HG02610 (cell line): ENCODE data around the gene JMJD6.
"Not testable (repeated sequence)": the region's sequence is repeated elsewhere in the genome, so short reads cannot be mapped to it uniquely, and the experiment has no call there.

Experiments
- ATAC-seq: cut with Tn5 transposase; IDR thresholded peaks from one replicate; pipeline ENCODE4 v1.9.1; 2021; ENCODE audit warnings: mild to moderate bottlenecking, moderate library complexity; ENCODE audit not compliant: unreplicated experiment

The JMJD6 gene

DNA sequence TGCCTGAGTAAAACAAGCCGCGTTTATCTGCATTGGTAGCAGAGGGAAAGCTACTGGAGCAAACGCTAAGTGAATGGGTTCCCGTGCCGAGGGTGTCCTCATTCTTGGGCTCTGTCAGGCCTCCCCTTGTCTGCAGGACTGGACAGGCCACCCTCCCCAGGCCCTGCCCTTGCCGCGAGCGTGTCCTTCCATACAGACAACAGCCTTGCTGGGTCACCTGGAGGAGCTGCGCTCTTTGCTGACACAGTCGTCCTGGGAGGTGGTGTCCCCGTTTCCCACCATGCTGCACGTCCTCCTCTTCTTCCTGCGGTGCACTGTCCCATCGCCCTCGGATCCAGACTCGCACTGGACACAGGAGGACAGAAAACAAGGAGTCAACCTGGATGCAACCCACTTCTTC, 7.9 kb downstream of the JMJD6 start:
- ATAC-seq = no peak

DNA sequence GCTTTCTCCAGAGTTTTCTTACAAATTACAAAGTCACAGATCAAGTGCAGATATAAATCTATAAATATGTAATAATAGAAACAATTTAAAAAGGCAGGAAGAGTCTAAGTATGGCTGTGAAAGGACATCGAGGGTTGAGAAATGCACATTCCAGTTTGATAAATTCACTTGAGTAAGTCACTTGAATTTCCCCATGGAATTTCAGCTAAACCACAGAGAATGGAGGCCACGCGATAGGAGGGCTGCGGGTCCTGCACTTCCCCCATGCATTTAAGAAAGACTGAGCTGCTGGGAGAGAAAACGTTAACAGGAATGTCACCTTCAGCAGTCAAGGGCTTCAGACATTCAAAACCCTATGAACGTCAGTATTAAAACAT, 9.6 kb downstream of the JMJD6 start:
- ATAC-seq = no peak

DNA sequence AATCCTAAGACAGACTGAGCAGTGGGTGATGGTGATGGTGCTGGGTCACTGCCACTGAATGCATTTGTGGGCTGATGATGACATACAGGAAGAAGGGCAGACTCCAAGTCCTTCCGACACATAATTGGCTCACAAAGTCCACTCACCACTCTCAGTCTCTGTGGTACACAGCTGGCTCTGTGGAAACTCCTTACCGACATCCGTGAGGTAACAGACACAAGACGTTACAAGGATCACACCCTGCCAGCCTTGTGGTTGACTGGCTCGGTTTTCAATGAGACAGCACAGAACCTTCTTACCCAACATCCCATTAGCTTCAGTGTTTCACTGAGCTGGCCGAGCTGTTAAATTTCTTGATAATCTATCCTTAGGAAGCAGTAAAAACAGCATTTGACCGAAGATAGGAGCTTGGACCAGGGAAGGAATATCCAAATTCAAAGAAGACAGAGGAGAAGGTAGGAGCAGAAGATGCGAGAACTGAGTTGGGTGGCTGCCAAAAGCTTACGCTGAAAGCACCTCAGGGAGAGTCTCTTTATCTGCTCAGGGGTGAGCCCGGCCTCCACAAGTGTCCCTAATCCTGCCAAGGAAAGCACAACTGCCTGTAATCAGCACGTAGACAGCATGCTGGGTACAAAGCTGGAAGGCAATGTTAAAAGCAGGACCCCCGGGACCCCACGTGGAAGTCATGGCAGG, 10.1 kb downstream of the JMJD6 start:
- no peak for ATAC-seq

DNA sequence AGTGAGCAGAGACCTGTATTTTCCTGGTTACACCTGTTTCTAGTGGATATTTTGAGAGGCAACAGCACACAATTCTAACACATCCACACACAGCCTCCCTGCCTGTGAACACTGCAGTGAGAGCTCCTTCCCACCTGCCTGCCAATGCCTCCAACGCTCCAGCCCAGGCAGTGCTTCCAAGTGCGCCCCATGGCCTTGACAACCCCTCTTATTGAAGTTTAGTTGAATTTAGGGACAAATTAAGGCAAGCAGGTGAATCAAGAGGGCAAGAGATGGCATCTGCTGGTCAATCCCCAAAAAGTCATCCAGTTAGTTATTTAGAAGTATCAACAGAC, 10.9 kb downstream of the JMJD6 start:
- no peak for ATAC-seq

DNA sequence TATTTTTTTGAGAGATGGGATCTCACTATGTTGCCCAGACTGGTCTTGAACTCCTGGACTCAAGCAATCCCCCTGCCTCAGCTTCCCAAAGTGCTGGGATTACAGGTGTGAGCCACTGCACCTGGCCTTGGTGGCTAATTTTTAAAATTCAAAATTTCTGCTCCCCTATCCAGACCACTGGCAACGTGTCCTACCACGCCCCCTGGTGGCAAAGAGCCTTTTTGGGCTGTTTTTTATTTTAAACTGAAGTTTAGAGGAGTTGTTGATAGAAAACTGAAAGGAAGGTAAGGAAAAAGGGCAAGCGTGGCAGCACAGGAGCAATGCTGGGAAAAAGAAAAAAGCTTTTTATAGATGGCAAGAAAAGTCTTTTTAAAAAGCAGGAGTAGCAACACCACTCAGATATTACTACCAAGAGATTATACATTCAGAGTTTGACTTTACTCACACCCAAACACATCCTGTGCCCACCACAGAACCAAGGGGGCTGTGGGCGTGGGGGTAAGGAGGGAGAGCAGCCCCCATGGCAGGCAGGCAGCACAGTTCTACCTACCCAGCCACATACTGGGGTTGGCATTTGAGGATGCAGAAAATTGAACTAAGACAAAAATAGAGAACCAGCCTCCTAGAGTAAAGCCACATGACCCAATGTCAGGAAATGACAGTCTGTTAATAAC, 11.4 kb downstream of the JMJD6 start:
- no peak for ATAC-seq

DNA sequence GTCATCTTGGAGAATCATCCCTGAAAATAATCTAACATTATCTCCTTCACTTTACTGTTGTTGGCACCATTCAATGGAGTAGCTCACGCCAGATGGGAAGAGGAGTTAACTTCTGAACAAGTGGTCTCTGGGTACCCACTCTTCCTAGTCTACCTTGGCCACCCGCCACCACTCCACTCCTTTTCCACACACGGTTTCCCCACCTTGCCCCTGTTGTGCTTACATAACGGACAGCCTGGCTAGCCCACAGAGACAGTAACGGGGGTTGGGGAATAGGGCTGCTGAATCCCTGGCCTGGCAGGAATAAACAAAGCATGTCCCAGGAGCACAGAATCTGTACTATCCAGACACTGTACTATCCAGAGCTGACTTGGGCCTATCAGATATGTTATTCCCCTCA, 12.1 kb downstream of the JMJD6 start:
- ATAC-seq = no peak

DNA sequence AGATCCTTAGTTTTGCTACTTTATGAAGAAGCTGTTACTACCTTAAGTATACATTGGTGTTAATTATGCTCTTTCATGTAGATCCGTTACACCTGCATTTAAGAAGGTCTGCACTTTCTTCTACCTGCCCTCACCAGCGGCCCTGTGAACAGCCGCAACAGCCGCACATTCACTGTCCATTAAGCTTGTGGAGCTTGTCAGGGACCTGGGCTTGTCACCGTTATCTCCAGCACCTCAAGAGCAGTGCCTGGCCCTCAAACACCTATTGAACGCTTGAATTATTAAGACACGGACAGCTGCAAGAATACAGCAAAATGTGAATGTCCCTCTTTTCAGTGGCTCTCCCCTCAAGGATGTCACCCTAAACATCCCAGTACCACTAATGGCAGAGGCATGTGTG, 12.6 kb downstream of the JMJD6 start:
- ATAC-seq = no peak

DNA sequence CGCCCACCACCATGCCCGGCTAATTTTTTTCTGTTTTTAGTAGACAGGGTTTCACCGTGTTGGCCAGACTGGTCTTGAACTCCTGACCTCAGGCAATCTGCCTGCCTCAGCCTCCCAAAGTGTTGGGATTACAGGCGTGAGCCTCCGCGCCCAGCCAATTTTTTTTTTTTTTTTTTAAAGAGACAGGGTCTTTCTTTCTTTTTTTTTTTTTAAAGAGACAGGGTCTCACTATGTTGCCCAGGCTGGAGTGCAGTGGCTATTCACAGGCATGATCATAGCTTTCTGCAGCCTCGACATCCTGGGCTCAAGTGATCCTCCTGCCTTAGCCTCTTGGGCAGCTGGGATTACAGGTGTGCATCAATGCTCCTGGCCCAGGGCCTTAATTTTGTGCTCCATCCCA, 14.1 kb downstream of the JMJD6 start:
- not testable (repeated sequence) for ATAC-seq

DNA sequence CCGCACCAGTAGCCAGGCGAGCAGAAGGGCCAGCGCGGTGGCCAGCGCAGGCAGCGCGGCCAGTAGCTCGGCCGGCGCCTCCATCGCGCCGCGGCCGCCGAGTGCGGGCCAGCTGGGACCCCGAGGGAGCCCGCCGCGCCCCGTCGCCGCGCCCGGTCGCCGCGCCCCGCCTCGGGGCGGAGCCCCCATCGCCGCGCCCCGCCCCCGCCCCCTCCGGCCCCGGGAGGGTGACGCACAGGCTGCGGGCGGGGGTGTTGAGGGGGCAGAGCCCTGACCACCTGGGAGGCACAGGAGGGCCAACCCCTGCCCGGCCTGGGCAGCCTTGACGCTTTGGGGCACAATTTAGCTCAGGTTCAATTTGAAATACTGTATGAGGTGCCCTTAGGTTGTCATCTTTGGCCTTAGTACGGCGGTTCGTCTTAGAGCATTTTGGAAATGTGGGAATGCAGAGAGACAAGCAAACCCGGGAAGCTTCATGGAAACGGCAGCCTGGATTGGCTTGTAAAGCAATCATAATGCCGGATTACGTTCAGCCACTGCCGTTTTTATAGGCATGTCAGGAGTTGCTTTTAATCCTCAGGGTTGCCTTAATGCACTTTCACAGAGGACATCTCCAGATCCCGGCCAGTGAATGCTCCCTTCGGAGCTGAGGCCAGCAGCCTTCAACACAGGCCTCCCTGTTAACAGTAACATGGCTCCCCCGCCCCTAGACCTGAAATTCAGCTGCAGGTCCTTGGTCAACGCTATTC, 15.4 kb downstream of the JMJD6 start, which contains the start of gene MXRA7:
TSS of gene MXRA7 (minus strand) at position 103 of the 749 bp plus-strand sequence. CDS start at position 84, 19 bp downstream.
- ATAC-seq = peak; percentile 48

DNA sequence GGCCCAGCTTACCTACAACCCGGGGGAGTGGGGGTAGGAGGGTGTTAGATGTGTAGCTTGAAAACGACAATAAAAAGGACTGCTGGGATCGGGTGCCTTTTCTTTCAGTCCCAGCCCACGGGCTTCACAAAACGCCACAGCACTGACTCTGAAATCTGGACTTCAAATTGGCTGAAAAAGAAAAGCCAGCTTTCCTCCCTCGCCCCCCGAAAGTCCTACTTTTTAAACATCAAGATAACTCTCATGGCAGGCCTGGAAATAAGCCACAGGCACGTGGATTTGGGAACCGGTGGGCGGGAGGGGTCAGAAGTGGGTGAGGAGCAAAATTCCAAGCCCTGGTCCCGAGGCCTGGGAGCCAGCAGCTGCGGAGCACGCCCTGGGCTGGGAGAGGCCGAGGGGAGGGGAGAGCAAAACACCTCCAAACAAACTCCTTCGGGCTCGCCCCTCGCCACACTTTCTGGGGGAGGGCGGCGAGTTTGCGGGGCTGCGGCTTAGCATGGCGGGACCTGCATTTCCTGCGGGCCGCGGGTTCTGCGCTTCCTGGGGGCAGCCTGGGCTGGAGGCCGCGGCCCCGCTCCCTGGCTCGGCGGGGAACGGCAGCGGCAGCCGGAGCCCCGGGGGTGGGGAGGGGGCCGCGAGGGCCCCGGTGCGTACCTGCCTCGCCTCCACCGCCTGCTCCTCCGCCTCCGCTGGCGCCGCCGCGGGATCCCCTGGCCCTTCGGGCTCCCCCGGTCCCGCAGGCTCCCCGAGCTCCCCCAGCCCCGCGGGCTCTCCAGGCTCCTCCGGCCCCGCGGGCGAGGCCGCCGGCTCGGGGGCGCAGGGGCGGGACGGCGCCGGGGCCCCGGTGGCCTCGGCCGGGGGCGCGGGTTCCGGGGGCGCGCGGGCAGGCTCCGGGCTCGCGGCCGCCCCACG, 16.2 kb downstream of the JMJD6 start:
- ATAC-seq = peak; percentile 27

DNA sequence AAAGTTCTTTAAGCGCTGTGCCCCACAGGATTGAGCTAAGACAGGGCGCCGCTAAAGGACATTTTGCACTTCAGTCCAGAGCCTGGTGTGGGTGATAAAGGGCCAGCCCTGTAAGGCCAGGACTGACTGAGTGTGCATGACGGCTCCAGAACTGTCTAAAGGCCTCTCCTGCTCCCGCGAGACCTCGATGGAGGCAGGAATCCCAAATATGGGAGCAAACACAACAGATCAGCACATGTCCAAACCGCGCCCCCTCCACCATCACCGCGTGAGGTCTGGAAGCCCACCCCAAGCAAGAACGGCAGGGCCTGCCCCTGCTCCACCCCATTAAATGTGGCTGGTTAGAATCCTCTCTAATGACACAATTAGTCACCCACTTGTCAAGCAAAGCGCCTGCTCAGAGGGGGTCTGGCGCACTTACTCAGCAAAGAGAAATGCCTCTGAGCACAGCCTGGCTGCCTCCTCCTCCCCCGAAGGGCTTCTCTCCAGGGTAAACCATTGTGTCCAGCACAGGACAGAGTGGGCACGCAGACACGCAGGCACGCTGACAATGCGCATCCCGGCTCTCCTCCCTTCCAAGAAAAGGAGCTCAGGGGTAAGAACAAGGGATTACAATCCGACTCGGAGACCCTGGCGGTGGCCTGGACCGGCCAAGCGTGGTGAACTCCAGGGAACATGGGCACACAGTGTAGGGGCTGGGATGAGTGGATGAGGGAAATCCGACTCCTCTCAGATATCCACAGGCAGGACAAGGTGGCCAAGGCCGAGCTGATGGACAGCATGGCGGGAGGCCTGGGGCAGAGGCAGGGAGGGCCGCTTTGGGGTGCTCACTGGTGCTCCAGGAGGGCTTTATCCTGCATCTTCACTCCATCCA, 17.1 kb downstream of the JMJD6 start:
- ATAC-seq = no peak

DNA sequence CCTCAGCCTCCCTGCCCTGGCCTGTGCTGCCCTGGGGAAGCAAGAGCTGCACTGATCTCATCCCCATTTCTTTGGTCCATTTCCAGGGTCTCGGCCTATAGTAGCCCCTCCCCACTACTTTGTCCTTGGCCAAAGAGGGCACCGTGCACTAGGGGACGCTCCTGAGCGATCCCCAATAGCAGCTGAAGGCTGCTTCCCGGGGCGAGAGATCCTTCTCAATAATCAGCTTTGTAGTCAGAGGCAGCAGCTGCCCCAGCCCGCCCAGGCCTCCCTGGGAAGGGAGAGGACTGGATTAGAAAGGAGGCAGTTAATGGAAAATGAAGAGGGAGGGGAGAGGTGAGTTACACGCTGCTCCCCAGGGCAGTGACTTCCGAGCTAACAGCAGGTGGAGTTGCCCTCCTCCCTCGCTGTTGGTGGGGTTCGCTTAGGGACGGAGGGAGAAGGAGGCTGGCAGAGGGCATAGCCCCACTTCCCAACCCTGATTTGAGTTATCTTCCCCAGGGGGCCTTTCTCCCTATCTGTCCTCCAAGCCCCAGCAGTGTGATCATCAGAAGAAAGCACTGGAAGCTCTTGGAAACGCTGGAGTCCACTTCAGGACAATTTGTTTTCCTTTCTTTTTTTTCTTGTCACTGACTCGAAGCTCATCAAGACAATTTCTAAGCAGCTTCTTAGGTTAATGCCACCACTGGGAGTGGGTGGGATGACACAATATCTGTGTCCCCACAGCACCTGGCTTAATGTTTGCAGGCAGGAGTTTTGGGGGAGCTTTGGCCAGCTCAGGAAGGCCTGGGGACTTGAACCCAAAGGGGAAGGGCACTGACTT, 18.2 kb downstream of the JMJD6 start:
- ATAC-seq = no peak

DNA sequence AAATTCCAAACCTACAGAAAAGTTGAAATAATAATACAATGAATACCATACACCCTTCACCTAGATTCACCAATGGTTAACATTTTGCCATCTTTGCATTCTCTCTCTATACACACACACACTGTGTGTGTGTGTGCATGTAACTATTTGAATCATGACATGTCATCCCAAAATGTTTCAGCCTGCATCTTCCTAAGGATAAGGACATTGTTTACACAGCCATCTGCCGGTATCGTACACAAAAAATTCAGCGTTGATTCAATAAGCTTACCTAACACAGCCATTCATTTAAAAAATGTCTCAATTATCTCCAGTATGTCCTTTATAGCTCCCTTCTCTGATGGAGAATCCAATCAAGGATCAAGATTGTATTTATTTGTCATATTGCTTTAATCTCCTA, 19.6 kb downstream of the JMJD6 start:
- ATAC-seq = no peak

DNA sequence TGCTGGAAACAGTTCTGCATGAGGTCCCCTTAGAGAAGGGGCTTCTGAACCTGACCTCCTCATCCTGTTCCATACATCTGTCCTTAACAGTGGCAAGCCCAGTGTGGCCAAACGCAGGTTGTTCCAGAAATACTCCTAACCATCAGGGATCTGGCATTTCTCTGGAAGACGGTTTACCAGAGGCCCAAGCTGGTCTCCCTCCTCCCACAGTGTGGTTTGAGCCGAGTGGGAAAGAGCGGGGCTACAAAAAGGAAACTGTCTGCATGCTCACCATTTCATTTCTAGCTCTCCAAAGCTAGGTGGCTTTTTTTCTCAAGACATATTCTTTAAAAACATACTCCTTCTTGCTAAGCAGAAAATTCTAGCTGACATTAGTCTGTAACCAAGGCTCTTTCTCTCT, 21.6 kb downstream of the JMJD6 start:
- no peak for ATAC-seq

DNA sequence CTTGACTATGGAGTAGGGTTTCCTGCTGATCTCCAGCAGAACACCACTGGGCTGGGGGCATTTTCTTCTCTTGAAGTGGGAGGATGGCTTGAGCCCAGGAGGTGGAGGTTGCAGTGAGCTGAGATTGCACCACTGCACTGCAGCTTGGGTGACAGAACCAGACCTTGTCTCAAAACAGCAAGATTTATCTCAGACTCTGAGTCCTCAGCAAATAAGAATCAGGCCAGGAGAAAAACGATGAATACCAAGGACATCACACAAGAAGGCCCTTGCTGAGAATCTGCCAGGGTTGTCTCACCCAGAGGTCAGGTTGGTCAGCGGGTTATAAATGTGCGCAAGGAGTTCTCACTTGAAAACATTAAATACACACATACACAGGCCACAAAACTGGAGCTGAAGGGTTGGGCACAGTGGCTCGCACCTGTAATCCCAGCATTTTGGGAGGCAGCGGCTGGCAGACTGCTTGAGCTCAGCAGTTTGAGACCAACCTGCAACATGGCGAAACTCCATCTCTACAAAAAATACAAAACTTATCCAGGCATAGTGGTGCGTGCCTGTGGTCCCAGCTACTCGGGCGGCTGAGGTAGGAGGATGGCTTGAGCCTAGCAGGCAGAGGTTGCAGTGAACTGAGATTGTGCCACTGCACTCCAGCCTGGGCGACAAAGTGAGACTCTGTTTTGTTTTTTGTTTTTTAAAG, 23.3 kb downstream of the JMJD6 start:
- no peak for ATAC-seq

DNA sequence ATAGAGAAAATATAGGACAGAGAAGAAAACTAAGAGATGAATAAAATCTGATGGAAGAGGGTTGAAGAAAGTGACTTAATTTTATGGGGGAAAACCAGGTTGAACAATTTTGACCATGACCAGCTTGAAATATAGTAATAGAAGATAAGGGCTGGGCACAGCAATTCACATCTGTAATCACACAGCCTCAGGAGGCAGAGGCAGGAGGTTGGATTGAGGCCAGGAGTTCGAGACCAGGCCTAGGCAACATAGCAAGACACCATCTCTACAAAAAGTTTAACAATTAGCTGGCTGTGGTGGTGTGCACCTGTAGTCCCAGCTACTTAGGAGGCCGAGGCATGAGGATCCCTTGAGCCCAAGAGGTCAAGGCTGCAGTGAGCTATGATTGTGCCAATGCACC, 24.3 kb downstream of the JMJD6 start:
- no peak for ATAC-seq

DNA sequence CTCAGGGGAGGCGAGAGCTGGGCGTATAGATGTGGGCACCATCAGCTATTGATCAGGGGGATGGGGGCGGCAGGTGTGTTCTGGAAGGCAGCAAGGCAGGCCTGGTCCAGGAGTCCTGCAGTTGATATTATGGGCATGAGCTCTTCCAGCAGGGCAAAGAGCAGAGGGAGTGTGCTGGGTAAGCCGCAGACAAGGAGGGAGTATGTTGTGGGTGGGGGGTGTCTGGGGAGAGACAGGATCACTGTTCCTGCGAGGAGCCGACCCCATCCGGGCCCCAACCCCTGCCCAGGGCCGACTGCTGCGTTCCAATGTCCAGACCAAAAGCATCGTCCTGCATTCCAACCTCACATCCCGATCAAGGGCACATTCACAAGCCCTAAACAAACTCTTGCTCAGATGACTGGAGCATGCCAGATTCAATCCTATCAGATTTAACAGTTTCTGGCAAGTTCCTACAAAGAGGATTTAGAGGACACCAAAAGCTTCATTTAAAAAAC, 24.9 kb downstream of the JMJD6 start:
- no peak for ATAC-seq
